Gastroesophageal sphincter (tissue), 3 donors: Measurements from ENCODE around the gene GPR15LG.

ENCODE experiments used
- EP300 ChIP-seq: sonication (generic); formaldehyde crosslinking; IDR thresholded peaks from one replicate; pipeline ENCODE4 v1.6.1; 2017; ENCODE audit warnings: antibody characterized with exemption, mild to moderate bottlenecking
- POLR2A ChIP-seq, 2 donors: fragments of 450-650 bp; IDR thresholded peaks; one replicate each; pipeline ENCODE4 v1.6.1; 2017; ENCODE audit warnings: antibody characterized with exemption in 2 of 2, mild to moderate bottlenecking in 2 of 2, moderate library complexity in 1 of 2
- POLR2AphosphoS5 ChIP-seq: sonication (generic); formaldehyde crosslinking; IDR thresholded peaks from one replicate; pipeline ENCODE4 v1.6.1; 2017; ENCODE audit warnings: antibody characterized with exemption
- TF ChIP-seq, protein P1 (sequence below), 4 experiments: fragments of 200-600 bp in 2 of 4; fragments of 450-650 bp in 2 of 4; sonication (generic) in 1 of 4; IDR thresholded peaks; one replicate each; pipeline ENCODE4 v1.5.1; 2017 to 2019; ENCODE audit warnings: antibody characterized with exemption in 4 of 4, mild to moderate bottlenecking in 2 of 4, moderate library complexity in 2 of 4

DNA sequence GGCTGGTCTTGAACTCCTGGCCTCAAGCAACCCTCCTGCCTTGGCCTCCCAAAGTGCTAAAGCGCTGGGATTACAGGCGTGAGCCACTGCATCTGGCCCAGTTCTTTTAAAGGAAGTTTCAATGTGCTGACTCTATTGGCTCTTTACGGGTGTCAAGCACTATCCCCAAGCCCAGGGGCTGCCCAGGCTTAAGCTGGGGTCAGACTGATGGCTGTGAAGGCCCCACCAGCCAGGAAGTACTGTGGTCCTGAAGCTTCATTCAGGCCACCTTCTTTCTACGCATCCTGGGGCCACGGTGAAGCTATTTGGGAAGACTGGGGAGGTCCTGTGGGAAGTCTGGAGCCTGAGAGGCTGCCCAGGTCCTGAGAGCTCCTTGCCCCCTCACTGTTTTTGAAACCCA is 8.0 kb downstream of the GPR15LG start:
- TF ChIP-seq, protein P1, sequence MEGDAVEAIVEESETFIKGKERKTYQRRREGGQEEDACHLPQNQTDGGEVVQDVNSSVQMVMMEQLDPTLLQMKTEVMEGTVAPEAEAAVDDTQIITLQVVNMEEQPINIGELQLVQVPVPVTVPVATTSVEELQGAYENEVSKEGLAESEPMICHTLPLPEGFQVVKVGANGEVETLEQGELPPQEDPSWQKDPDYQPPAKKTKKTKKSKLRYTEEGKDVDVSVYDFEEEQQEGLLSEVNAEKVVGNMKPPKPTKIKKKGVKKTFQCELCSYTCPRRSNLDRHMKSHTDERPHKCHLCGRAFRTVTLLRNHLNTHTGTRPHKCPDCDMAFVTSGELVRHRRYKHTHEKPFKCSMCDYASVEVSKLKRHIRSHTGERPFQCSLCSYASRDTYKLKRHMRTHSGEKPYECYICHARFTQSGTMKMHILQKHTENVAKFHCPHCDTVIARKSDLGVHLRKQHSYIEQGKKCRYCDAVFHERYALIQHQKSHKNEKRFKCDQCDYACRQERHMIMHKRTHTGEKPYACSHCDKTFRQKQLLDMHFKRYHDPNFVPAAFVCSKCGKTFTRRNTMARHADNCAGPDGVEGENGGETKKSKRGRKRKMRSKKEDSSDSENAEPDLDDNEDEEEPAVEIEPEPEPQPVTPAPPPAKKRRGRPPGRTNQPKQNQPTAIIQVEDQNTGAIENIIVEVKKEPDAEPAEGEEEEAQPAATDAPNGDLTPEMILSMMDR (IDR thresholded peaks at IDR 0.05): no peak
- TF ChIP-seq POLR2AphosphoS5 (no peak), POLR2A (IDR thresholded peaks at IDR 0.05) (no peak), EP300 (no peak)
